H1 (cell line): ENCODE measurements around the gene DNER. TPM values are rescaled to one million over a fixed set of nuclear protein-coding genes. Genes with fewer than 3 reads are reported as not detected.

Source experiments
- CTCF ChIA-PET: fragments of 300-600 bp; sonication (Branson Sonifier 250); formaldehyde crosslinking; loops from one replicate; lab custom pipeline; 2021; ENCODE audit not compliant: partially characterized antibody; lab: Charles Lee
- POLR2A ChIA-PET: fragments of 300-600 bp; sonication (Branson Sonifier 250); formaldehyde crosslinking; loops from one replicate; lab custom pipeline; 2021; ENCODE audit warnings: inconsistent platforms; ENCODE audit not compliant: partially characterized antibody; lab: Charles Lee
- DNase-seq, 2 experiments: peaks; one replicate each; pipeline versions ENCODE4 v3.0.0 to v3.0.0-alpha.2; 2010 to 2022; ENCODE audit warnings: low spot score in 2 of 2, low read depth in 1 of 2, mixed read lengths in 1 of 2
- FAIRE-seq: peaks from 2 replicates; lab custom pipeline; 2011; peaks lifted over from hg19 to GRCh38; lab: Jason Lieb, UNC
- H2AFZ ChIP-seq: 2 replicates; pipeline ENCODE4 v1.8.1; 2012; ENCODE audit warnings: low read length, inconsistent platforms
- H2AK5ac ChIP-seq: 2 replicates; pipeline ENCODE4 v1.6.1; 2013; ENCODE audit warnings: low read depth, low read length
- H2BK120ac ChIP-seq: replicated peaks from 2 replicates; pipeline ENCODE3; 2013; ENCODE audit warnings: low read depth, low read length, inconsistent platforms
- H2BK12ac ChIP-seq: 2 replicates; pipeline ENCODE4 v1.6.1; 2013; ENCODE audit warnings: low read depth, low read length
- H2BK15ac ChIP-seq: 2 replicates; pipeline ENCODE4 v1.6.1; 2013; ENCODE audit warnings: low read length
- H2BK20ac ChIP-seq: 2 replicates; pipeline ENCODE4 v1.6.1; 2013; ENCODE audit warnings: low read length
- H2BK5ac ChIP-seq: 2 replicates; pipeline ENCODE4 v1.6.1; 2013; ENCODE audit warnings: low read depth, low read length
- H3K14ac ChIP-seq: 2 replicates; pipeline ENCODE4 v1.6.1; 2013; ENCODE audit warnings: inconsistent platforms; ENCODE audit not compliant: insufficient read length
- H3K18ac ChIP-seq: 2 replicates; pipeline ENCODE4 v1.6.1; 2013; ENCODE audit warnings: low read length; ENCODE audit errors: extremely low read depth
- H3K23ac ChIP-seq: 2 replicates; pipeline ENCODE4 v1.6.1; 2013; ENCODE audit warnings: inconsistent platforms; ENCODE audit not compliant: insufficient read length
- H3K23me2 ChIP-seq: 2 replicates; pipeline ENCODE4 v1.6.1; 2013; ENCODE audit warnings: low read depth, low read length
- H3K27ac ChIP-seq: 2 replicates; pipeline ENCODE4 v1.6.1; 2011; ENCODE audit warnings: low read depth, low read length, inconsistent platforms
- H3K27me3 ChIP-seq, 4 experiments: replicated peaks in 1 of 4; 1 replicate in 1 of 4; 2 replicates in 3 of 4; pipeline versions ENCODE4 v1.6.1 to v1.8.1; 2011 to 2013; ENCODE audit warnings: low read length in 3 of 4, mild to moderate bottlenecking in 3 of 4, inconsistent platforms in 2 of 4, mixed read lengths in 2 of 4, moderate library complexity in 1 of 4; ENCODE audit not compliant: control insufficient read depth in 3 of 4, insufficient read depth in 3 of 4; ENCODE audit errors: extremely low read depth in 1 of 4
- H3K36me3 ChIP-seq, 4 experiments: 2 replicates each; pipeline versions ENCODE4 v1.6.1 to v1.8.1; 2011 to 2013; ENCODE audit warnings: mild to moderate bottlenecking in 4 of 4, low read length in 3 of 4, moderate library complexity in 2 of 4, control low read depth in 1 of 4, inconsistent platforms in 1 of 4; ENCODE audit not compliant: insufficient read depth in 4 of 4, control insufficient read depth in 2 of 4
- H3K4ac ChIP-seq: replicated peaks from 2 replicates; pipeline ENCODE3; 2013; ENCODE audit warnings: low read length, low read depth, mixed read lengths, inconsistent platforms; ENCODE audit not compliant: insufficient read length
- H3K4me1 ChIP-seq, 4 experiments: replicated peaks in 1 of 4; 1 replicate in 1 of 4; 2 replicates in 3 of 4; pipeline versions ENCODE4 v1.6.1 to v1.8.1; 2011 to 2013; ENCODE audit warnings: low read length in 3 of 4, inconsistent platforms in 2 of 4, mixed read lengths in 1 of 4; ENCODE audit not compliant: insufficient read depth in 4 of 4, control insufficient read depth in 3 of 4
- H3K4me2 ChIP-seq, 2 experiments: 2 replicates each; pipeline versions ENCODE4 v1.6.1 to v1.8.1; 2011 to 2013; ENCODE audit warnings: low read depth in 2 of 2, low read length in 2 of 2, control low read depth in 1 of 2, inconsistent platforms in 1 of 2, mild to moderate bottlenecking in 1 of 2; ENCODE audit not compliant: insufficient read depth in 1 of 2
- H3K4me3 ChIP-seq, 4 experiments: fragments of 200-600, 300-600 bp in 1 of 4; sonication (generic), shearing (Covaris generic), sonication (Bioruptor Twin) in 1 of 4; 2 replicates each; pipeline versions ENCODE4 v1.5.1 to v1.8.1; 2011 to 2016; ENCODE audit warnings: low read length in 4 of 4, low read depth in 3 of 4, control low read depth in 2 of 4, inconsistent platforms in 2 of 4, mild to moderate bottlenecking in 2 of 4, mixed read lengths in 1 of 4, moderate library complexity in 1 of 4; ENCODE audit not compliant: insufficient read depth in 2 of 4; ENCODE audit errors: extremely low read depth in 1 of 4
- H3K56ac ChIP-seq: replicated peaks from 2 replicates; pipeline ENCODE3; 2013; ENCODE audit warnings: low read depth, mild to moderate bottlenecking, mixed read lengths, low read length, inconsistent platforms; ENCODE audit not compliant: insufficient read length
- H3K79me1 ChIP-seq: 2 replicates; pipeline ENCODE4 v1.6.1; 2013; ENCODE audit warnings: low read depth, low read length, control low read depth
- H3K79me2 ChIP-seq, 2 experiments: 2 replicates each; pipeline versions ENCODE4 v1.6.1 to v1.8.1; 2012 to 2013; ENCODE audit warnings: low read length in 2 of 2, mild to moderate bottlenecking in 2 of 2, inconsistent platforms in 1 of 2; ENCODE audit not compliant: insufficient read depth in 2 of 2, control insufficient read depth in 1 of 2
- H3K9ac ChIP-seq, 4 experiments: replicated peaks in 1 of 4; 1 replicate in 1 of 4; 2 replicates in 3 of 4; pipeline versions ENCODE4 v1.6.1 to v1.8.1; 2011 to 2013; ENCODE audit warnings: low read depth in 3 of 4, low read length in 3 of 4, control low read depth in 2 of 4, mild to moderate bottlenecking in 2 of 4, moderate library complexity in 2 of 4, inconsistent platforms in 1 of 4; ENCODE audit errors: extremely low read depth in 1 of 4
- H3K9me3 ChIP-seq, 2 experiments: 2 replicates each; pipeline versions ENCODE4 v1.6.1 to v1.8.1; 2012 to 2013; ENCODE audit warnings: mild to moderate bottlenecking in 2 of 2, moderate library complexity in 2 of 2, control low read depth in 1 of 2, inconsistent platforms in 1 of 2, low read depth in 1 of 2, low read length in 1 of 2, mixed read lengths in 1 of 2; ENCODE audit not compliant: insufficient read depth in 2 of 2
- H4K20me1 ChIP-seq, 2 experiments: replicated peaks in 1 of 2; 2 replicates each; pipeline versions ENCODE3 to v1.8.1; 2011 to 2013; ENCODE audit warnings: inconsistent platforms in 2 of 2, low read length in 2 of 2, mild to moderate bottlenecking in 1 of 2; ENCODE audit not compliant: insufficient read depth in 2 of 2, control insufficient read depth in 1 of 2
- H4K5ac ChIP-seq: 2 replicates; pipeline ENCODE4 v1.6.1; 2013; ENCODE audit warnings: low read length, low read depth, mixed read lengths, inconsistent platforms; ENCODE audit not compliant: insufficient read length
- H4K8ac ChIP-seq: 2 replicates; pipeline ENCODE4 v1.8.0; 2013; ENCODE audit warnings: mild to moderate bottlenecking, moderate library complexity, low read length, inconsistent platforms; ENCODE audit not compliant: insufficient read depth; ENCODE audit errors: extremely low read depth
- H4K91ac ChIP-seq: replicated peaks from 2 replicates; pipeline ENCODE3; 2013; ENCODE audit warnings: low read length, mixed read lengths, inconsistent platforms; ENCODE audit not compliant: insufficient read length
- CBX5 ChIP-seq: fragments of 300-800, 300-1000 bp; sonication (generic); IDR thresholded peaks from 2 replicates; pipeline ENCODE4 v1.7.1; 2016; ENCODE audit warnings: antibody characterized with exemption, low read length, low read depth
- RAD21 ChIP-seq, 2 experiments: IDR thresholded peaks in 1 of 2; conservative IDR thresholded peaks in 1 of 2; 2 replicates each; pipeline ENCODE4 v1.6.1; 2011; ENCODE audit warnings: low read depth in 2 of 2, low read length in 2 of 2, improper control_type of control experiment in 1 of 2, inconsistent platforms in 1 of 2, mild to moderate bottlenecking in 1 of 2, moderate library complexity in 1 of 2
- RNF2 ChIP-seq: fragments of 200-900, 300-1000 bp; sonication (generic); IDR thresholded peaks from 2 replicates; pipeline ENCODE4 v1.7.1; 2016; ENCODE audit warnings: borderline replicate concordance, low read depth, mild to moderate bottlenecking, antibody characterized with exemption, low read length; ENCODE audit not compliant: poor library complexity, severe bottlenecking; ENCODE audit errors: missing control alignments
- SAP30 ChIP-seq: fragments of 300-600 bp; sonication (generic); IDR thresholded peaks from 2 replicates; pipeline ENCODE4 v1.7.1; 2012; ENCODE audit warnings: low read length, moderate library complexity, mild to moderate bottlenecking, inconsistent platforms; ENCODE audit not compliant: insufficient read depth, insufficient replicate concordance
- TEAD4 ChIP-seq: IDR thresholded peaks from 2 replicates; pipeline ENCODE4 v1.6.1; 2012; ENCODE audit warnings: low read depth, low read length, inconsistent platforms, mixed read lengths
- WGBS, 2 experiments: shearing (Covaris generic) in 1 of 2; methylation state at CpG; one replicate each; pipeline versions ENCODE4 v1.1.6 to v1.1.7; 2013 to 2015; ENCODE audit warnings: low lambda C conversion rate in 2 of 2, mixed read lengths in 2 of 2, inconsistent platforms in 1 of 2, low coverage in 1 of 2, missing lambda C conversion rate in 1 of 2; ENCODE audit not compliant: insufficient replicate concordance in 2 of 2, insufficient coverage in 1 of 2, insufficient read length in 1 of 2; ENCODE audit errors: extremely low coverage in 1 of 2, missing lambda C conversion rate in 1 of 2; 5-methylcytosine and 5-hydroxymethylcytosine counted together
- polyA plus RNA-seq, 7 experiments: library from polyadenylated mRNA; depleted of rRNA in 3 of 7; stranded (reverse) in 5 of 7; unstranded in 2 of 7; fragments of >200 nt in 5 of 7; fragments of 200-250 nt in 2 of 7; gene quantifications; 1 replicate in 5 of 7; 2 replicates in 1 of 7; 4 replicates in 1 of 7; pipeline versions ENCODE4 v1.2.1 to v1.2.3, GENCODE V29; 2011 to 2013; ENCODE audit warnings: missing spikeins in 2 of 7, mixed read lengths in 2 of 7
- total RNA-seq: library from RNA; stranded (reverse); fragmentation: NEBNext Ultra II Directional; extraction: Animal tissue kit (Norgen Biotek cat#: 25700); gene quantifications from 2 replicates; pipeline ENCODE4 v1.2.1, GENCODE V29; 2021

Gene DNER
- total and polyA plus RNA-seq, 2 of the 8 experiments (the other 6 are each of a cell fraction or from before 2014, with no cell fraction given): 6.8 to 16.3 TPM

DNA sequence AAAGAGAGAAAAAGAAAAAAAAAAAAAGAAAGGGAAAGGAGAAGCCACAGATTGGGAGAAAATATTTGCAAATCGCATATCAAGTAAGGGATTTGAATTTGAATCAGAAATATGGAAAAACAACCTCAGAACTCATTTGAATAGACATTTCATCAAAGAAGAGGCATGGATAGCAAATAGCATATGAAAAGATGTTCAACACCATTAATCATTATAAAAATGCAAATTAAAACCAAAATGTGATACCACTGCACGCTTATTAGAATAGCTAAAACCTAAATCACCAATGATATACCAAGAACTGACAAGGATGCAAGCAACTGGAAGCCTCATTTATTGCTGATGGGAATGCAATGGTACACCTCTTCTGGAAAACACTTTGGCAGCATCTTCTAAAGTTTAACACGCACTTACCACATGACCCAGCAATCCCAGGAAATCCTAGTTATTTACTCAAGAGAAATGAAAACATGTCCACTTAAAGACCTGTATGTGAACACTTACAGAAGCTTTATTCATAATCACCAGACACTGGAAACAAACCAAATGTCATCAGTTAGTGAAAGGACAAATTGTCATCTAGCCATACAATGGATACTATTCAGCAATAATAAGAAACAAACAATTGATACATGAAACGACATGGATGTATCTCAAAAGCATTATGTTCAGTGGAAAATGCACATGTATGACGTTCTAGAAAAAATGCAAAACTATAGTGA, 10.3 kb downstream of the DNER start:
- no peak overlapping the region for H4K5ac ChIP-seq
- CTCF ChIA-PET: interaction anchor here (1.4 kb wide), 1 partner anchor 14 kb away, joined by 3 read pairs; no protein-coding TSS in a partner anchor
- no peaks in the 10 kb centered on the region for H3K27me3 ChIP-seq
- H2BK12ac ChIP-seq: no peak overlapping the region
- H2AFZ ChIP-seq: no peak overlapping the region
- H2BK20ac ChIP-seq: no peak overlapping the region
- H2AK5ac ChIP-seq: no peak overlapping the region
- H3K79me1 ChIP-seq: no peaks in the 10 kb centered on the region
- H2BK5ac ChIP-seq: no peak overlapping the region
- H3K9me3 ChIP-seq: no peaks in the 10 kb centered on the region
- WGBS, 2 experiments: 90% methylated on average over 5 of the region's 5 CpGs; no CpG with 5 or more reads in 1 of the 2 experiments
- no peak overlapping the region for H3K56ac ChIP-seq
- H3K23ac ChIP-seq: no peak overlapping the region
- H3K36me3 ChIP-seq: no peaks in the 10 kb centered on the region
- no peak overlapping the region for H2BK15ac ChIP-seq
- H3K4me2 ChIP-seq: no peak overlapping the region
- H3K27ac ChIP-seq: no peak overlapping the region
- no peak overlapping the region for H3K9ac ChIP-seq
- no peaks in the 10 kb centered on the region; the same call in 1 of the 2 replicates for H3K23me2 ChIP-seq
- H4K8ac ChIP-seq: no peak overlapping the region
- FAIRE-seq (no peak), DNase-seq (no peak)
- no peak overlapping the region for H3K18ac ChIP-seq
- H3K79me2 ChIP-seq: no peaks in the 10 kb centered on the region
- H4K91ac ChIP-seq: no peak overlapping the region
- POLR2A ChIA-PET: no interaction called here
- no peak overlapping the region for H2BK120ac ChIP-seq
- no peaks in the 10 kb centered on the region for H4K20me1 ChIP-seq
- no peak overlapping the region for H3K4ac ChIP-seq
- no peak overlapping the region for H3K4me3 ChIP-seq
- no peak overlapping the region for H3K14ac ChIP-seq
- H3K4me1 ChIP-seq: no peaks in the 10 kb centered on the region
- TF ChIP-seq TEAD4 (no peak), RNF2 (no peak), SAP30 (no peak), RAD21 (IDR thresholded peaks at IDR 0.05 in 1 of 2, conservative IDR thresholded peaks at IDR 0.05 in 1 of 2; ENCODE audit: low read depth in 2 of 2, low read length in 2 of 2) (no peak), CBX5 (no peak)
